Measurements from ENCODE around the gene KCNIP2. TPM values are rescaled to one million over a fixed set of nuclear protein-coding genes. Genes with fewer than 3 reads are reported as not detected.

Gene KCNIP2
- total RNA-seq, 4 donors from 2014 or later: 6.1 to 63.9 (median 37.2) TPM

DNA sequence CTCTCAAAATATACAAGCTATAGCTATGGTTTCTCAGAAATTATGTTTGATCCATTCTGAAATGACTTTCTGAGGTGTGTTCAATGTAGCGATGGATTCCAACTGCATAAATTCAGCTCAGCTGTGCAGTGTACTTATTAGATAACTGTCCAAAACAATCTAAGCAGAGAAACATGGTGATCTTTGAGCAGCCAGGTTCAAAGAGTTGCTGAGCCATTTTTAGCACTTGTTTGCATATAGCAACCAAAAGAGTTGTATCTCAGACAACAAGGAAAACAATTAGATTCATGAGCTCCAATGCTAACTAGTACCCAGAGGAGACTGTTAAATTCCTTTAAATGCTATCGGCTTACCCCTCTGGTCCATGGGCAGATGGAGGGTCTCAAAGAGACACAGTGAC, 15.9 kb upstream of the KCNIP2 start:
- Histone ChIP-seq H3K27ac (no peak overlapping the region), H3K4me3 (no peak overlapping the region), H3K4me1 (no peaks in the 10 kb centered on the region), H3K27me3 (no peaks in the 10 kb centered on the region), H3K9me3 (peaks cover 0 to 10% (median 4%) of the 10 kb centered on the region in 4 donors), H3K36me3 (peaks cover 0 to 34% (median 0%) of the 10 kb centered on the region in 3 donors)
- WGBS, 2 donors: 98 to 100% methylated on average over 2 of the region's 2 CpGs
- DNase-seq (ENCODE audit: low spot score in 2 of 2): no peak
- TF ChIP-seq EP300 (IDR thresholded peaks at IDR 0.05) (no peak), POLR2A (IDR thresholded peaks at IDR 0.05) (no peak)
- TF ChIP-seq, protein P1, sequence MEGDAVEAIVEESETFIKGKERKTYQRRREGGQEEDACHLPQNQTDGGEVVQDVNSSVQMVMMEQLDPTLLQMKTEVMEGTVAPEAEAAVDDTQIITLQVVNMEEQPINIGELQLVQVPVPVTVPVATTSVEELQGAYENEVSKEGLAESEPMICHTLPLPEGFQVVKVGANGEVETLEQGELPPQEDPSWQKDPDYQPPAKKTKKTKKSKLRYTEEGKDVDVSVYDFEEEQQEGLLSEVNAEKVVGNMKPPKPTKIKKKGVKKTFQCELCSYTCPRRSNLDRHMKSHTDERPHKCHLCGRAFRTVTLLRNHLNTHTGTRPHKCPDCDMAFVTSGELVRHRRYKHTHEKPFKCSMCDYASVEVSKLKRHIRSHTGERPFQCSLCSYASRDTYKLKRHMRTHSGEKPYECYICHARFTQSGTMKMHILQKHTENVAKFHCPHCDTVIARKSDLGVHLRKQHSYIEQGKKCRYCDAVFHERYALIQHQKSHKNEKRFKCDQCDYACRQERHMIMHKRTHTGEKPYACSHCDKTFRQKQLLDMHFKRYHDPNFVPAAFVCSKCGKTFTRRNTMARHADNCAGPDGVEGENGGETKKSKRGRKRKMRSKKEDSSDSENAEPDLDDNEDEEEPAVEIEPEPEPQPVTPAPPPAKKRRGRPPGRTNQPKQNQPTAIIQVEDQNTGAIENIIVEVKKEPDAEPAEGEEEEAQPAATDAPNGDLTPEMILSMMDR (IDR thresholded peaks at IDR 0.05): no peak

DNA sequence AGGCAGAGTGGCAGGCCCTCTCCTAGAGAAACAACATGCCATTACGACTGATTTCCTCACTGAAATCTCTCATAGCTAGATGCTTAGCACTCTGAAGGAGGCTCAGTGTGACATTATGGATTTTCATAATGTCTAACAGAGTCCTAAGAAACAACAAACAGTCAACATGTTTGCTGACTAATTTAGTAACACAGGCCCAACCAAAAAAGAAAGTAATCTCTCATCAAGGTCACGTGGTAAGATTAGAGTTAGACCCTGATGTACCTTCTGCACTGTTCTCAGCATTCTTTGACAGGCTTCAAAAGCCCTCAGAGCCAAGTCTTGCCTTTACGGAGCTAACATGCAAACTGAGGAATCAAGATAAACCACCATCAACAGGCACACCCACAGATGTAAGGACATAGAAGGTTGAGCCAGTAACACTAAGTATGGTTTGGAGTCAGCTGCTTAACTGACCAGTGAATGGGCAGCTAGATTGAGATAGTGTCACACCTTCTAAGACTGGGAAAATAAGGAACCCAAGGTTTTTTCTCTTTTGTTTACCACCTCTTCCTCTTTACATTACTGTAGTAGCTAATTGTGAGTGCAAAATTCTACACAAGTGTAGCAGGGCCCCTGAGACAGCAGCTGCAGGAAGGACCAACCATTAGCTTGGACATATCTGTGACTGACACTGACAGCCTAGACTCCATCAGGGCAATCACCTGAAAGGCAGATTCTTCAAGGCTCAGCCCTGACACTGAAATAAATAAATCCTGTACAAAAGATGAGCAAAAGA, 15.3 kb upstream of the KCNIP2 start:
- H3K4me3 ChIP-seq: no peak overlapping the region
- H3K9me3 ChIP-seq: peaks cover 0 to 10% (median 4%) of the 10 kb centered on the region in 4 donors
- 58 to 61% methylated on average over 3 of the region's 3 CpGs for WGBS, 2 donors
- TF ChIP-seq, protein P1 (IDR thresholded peaks at IDR 0.05): no peak
- TF ChIP-seq EP300 (IDR thresholded peaks at IDR 0.05): no peak
- no peak for TF ChIP-seq POLR2A (IDR thresholded peaks at IDR 0.05)
- no peaks in the 10 kb centered on the region for H3K27me3 ChIP-seq
- DNase-seq (ENCODE audit: low spot score in 2 of 2): no peak
- peaks cover 0 to 34% (median 0%) of the 10 kb centered on the region in 3 donors for H3K36me3 ChIP-seq
- H3K4me1 ChIP-seq: no peaks in the 10 kb centered on the region
- H3K27ac ChIP-seq: no peak overlapping the region

DNA sequence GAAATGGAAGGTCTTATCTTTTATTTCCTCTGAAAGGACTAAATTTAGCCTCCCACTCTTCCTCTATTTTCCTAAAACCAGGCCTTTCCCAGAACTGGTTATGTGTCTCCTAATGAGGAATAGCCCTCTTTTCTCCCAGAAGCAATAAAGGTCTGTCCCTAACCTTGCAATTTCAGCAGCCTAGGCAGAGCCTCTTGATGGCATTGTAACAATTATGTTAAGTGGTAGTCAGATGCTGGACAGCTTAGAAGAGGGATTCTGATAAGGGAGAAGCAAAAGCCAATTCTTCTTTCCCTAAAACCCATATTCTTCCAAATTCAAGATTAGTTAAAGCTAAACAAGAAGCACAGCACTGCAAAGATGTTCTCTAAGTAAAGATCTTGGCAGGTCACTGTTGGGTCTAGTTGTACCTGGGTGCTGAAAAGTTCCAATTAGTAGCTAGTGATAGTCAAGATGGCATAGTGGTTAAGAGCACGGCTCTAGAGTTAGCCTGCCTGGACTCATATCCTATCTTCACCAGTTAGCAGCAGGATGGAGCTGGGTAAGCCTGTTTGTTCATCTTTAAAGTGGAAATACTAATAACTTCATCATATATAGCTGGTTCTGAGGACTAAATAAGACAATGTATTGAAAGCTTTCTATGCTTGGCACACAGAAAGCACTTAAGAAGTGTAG, 14.3 kb upstream of the KCNIP2 start:
- 0 to 5% methylated on average over 1 of the region's 1 CpG for WGBS, 2 donors

DNA sequence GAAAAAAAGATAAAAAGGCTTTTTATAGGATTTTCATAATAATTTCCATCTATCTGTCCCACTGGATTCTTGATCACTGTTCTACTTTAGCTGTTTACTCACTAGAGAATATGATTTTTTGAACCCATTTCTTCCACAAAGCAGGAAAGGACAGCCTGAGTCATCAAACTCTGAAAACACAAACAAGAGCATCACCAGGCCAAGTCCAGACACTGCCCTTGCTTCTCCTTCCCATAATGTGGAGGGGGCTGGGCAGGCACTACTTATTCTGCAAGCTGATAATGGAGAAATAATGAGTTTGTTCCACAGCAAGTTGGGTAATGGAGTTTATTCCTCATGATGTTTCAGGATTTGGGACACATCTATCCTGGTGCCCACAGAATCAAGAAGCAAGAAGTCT, 13.0 kb upstream of the KCNIP2 start:
- no peak overlapping the region for H3K27ac ChIP-seq
- no peaks in the 10 kb centered on the region for H3K27me3 ChIP-seq
- DNase-seq (ENCODE audit: low spot score in 2 of 2): no peak
- TF ChIP-seq EP300 (IDR thresholded peaks at IDR 0.05): no peak
- TF ChIP-seq, protein P1 (IDR thresholded peaks at IDR 0.05): no peak
- no peak for TF ChIP-seq POLR2A (IDR thresholded peaks at IDR 0.05)
- no peak overlapping the region for H3K4me3 ChIP-seq
- peaks cover 0 to 10% (median 4%) of the 10 kb centered on the region in 4 donors for H3K9me3 ChIP-seq
- H3K4me1 ChIP-seq: no peaks in the 10 kb centered on the region
- H3K36me3 ChIP-seq: peaks cover 0 to 27% (median 0%) of the 10 kb centered on the region in 3 donors

More for the DNA sequence above, 14.3 kb upstream of the KCNIP2 start:
- DNase-seq (ENCODE audit: low spot score in 2 of 2): no peak
- TF ChIP-seq, protein P1 (IDR thresholded peaks at IDR 0.05): no peak
- TF ChIP-seq EP300 (IDR thresholded peaks at IDR 0.05): no peak
- no peak for TF ChIP-seq POLR2A (IDR thresholded peaks at IDR 0.05)
- Histone ChIP-seq H3K4me1 (no peaks in the 10 kb centered on the region), H3K4me3 (no peak overlapping the region), H3K36me3 (peaks cover 0 to 31% (median 0%) of the 10 kb centered on the region in 3 donors), H3K9me3 (peaks cover 0 to 10% (median 4%) of the 10 kb centered on the region in 4 donors), H3K27ac (no peak overlapping the region), H3K27me3 (no peaks in the 10 kb centered on the region)
